Smooth muscle cell (in vitro differentiated cells): Measurements from ENCODE around the gene PCSK7. TPM values are rescaled to one million over a fixed set of nuclear protein-coding genes. Genes with fewer than 3 reads are reported as not detected.
"Not testable (repeated sequence)": the region's sequence is repeated elsewhere in the genome, so short reads cannot be mapped to it uniquely, and the experiment has no call there.

Source experiments
- DNase-seq: peaks from one replicate; lab custom pipeline; 2025; ENCODE audit not compliant: unreplicated experiment; lab: John Stamatoyannopoulos, UW
- H2AFZ ChIP-seq: fragments of 200-600 bp; sonication (generic); 2 replicates; pipeline ENCODE4 v1.6.0; 2016; ENCODE audit warnings: antibody characterized with exemption, low read depth, mild to moderate bottlenecking
- H3F3A ChIP-seq: fragments of 200-600 bp; sonication (generic); 2 replicates; pipeline ENCODE4 v1.6.0; 2017; ENCODE audit warnings: antibody characterized with exemption, low read depth
- H3K27ac ChIP-seq: fragments of 200-600 bp; sonication (generic); 2 replicates; pipeline ENCODE4 v1.5.1; 2016; ENCODE audit warnings: low read depth, mild to moderate bottlenecking
- H3K27me3 ChIP-seq: fragments of 200-600 bp; sonication (generic); 2 replicates; pipeline ENCODE4 v1.6.1; 2016; ENCODE audit warnings: low read depth, mild to moderate bottlenecking
- H3K36me3 ChIP-seq: fragments of 200-600 bp; sonication (generic); 2 replicates; pipeline ENCODE4 v1.5.1; 2016; ENCODE audit warnings: low read depth
- H3K4me1 ChIP-seq: fragments of 200-600 bp; sonication (generic); 2 replicates; pipeline ENCODE4 v1.5.1; 2016; ENCODE audit warnings: low read depth
- H3K4me2 ChIP-seq: fragments of 200-600 bp; sonication (generic); 2 replicates; pipeline ENCODE4 v1.6.0; 2016; ENCODE audit warnings: mild to moderate bottlenecking
- H3K4me3 ChIP-seq: fragments of 200-600 bp; sonication (generic); 2 replicates; pipeline ENCODE4 v1.5.1; 2016; ENCODE audit warnings: mild to moderate bottlenecking
- H3K79me2 ChIP-seq: fragments of 200-600 bp; sonication (generic); 2 replicates; pipeline ENCODE4 v1.6.0; 2016; ENCODE audit warnings: low read depth, mild to moderate bottlenecking
- H3K9ac ChIP-seq: fragments of 200-600 bp; sonication (generic); 2 replicates; pipeline ENCODE4 v1.6.0; 2016; ENCODE audit warnings: low read depth
- H3K9me3 ChIP-seq: fragments of 200-600 bp; sonication (generic); replicated peaks from 2 replicates; pipeline ENCODE4 v1.5.1; 2016; ENCODE audit warnings: low read depth
- H4K20me1 ChIP-seq: fragments of 200-600 bp; sonication (generic); 2 replicates; pipeline ENCODE4 v1.6.0; 2016; ENCODE audit warnings: low read depth
- CTCF ChIP-seq: fragments of 200-600 bp; sonication (generic); IDR thresholded peaks from 2 replicates; pipeline ENCODE4 v1.5.1; 2017; ENCODE audit warnings: borderline replicate concordance, mild to moderate bottlenecking, antibody characterized with exemption; ENCODE audit not compliant: insufficient read depth, poor library complexity, severe bottlenecking
- WGBS: methylation state at CpG from one replicate; pipeline ENCODE4 v1.1.7; 2016; ENCODE audit warnings: low lambda C conversion rate; 5-methylcytosine and 5-hydroxymethylcytosine counted together
- polyA plus RNA-seq: library from polyadenylated mRNA; unstranded; fragments of >200 nt; fragmentation: Nextera tagmentation; extraction: Ambion mirVana; gene quantifications from 2 replicates; pipeline ENCODE4 v1.2.1, GENCODE V29; 2016
- total RNA-seq: library from RNA; depleted of rRNA; stranded (reverse); fragments of >200 nt; gene quantifications from 2 replicates; pipeline ENCODE4 v1.2.3, GENCODE V29; 2014

PCSK7 gene
- total and polyA plus RNA-seq, 2 experiments from 2014 or later, result 20.8 to 23.5 TPM

GRCh38 chr11:117186431-117186761 is 45.5 kb downstream of the PCSK7 start:
- no peaks in the 10 kb centered on the region for H4K20me1 ChIP-seq
- DNase-seq, result no peak
- H3K9ac ChIP-seq, result no peak overlapping the region
- WGBS, result 96% methylated on average over 4 of the region's 4 CpGs
- TF ChIP-seq CTCF, result no peak
- no peak overlapping the region for H3K4me3 ChIP-seq
- no peaks in the 10 kb centered on the region for H3K4me1 ChIP-seq
- no peaks in the 10 kb centered on the region for H3K79me2 ChIP-seq
- H2AFZ ChIP-seq, result no peak overlapping the region
- H3K27me3 ChIP-seq, result no peaks in the 10 kb centered on the region
- H3K27ac ChIP-seq, result no peak overlapping the region
- H3K9me3 ChIP-seq, result no peaks in the 10 kb centered on the region
- H3K36me3 ChIP-seq, result no peaks in the 10 kb centered on the region
- no peak overlapping the region for H3K4me2 ChIP-seq
- H3F3A ChIP-seq, result no peaks in the 10 kb centered on the region

GRCh38 chr11:117185736-117186430 is 46.0 kb downstream of the PCSK7 start:
- Histone ChIP-seq H3K36me3 (no peaks in the 10 kb centered on the region), H4K20me1 (no peaks in the 10 kb centered on the region), H3F3A (no peaks in the 10 kb centered on the region), H2AFZ (no peak overlapping the region), H3K4me2 (no peak overlapping the region), H3K9me3 (no peaks in the 10 kb centered on the region), H3K4me3 (no peak overlapping the region), H3K9ac (no peak overlapping the region), H3K79me2 (peaks cover under 1% of the 10 kb centered on the region), H3K4me1 (no peaks in the 10 kb centered on the region), H3K27ac (no peak overlapping the region), H3K27me3 (no peaks in the 10 kb centered on the region)
- no peak for DNase-seq
- no peak for TF ChIP-seq CTCF
- WGBS, result 98% methylated on average over 5 of the region's 5 CpGs

GRCh38 chr11:117183724-117184349 is 48.0 kb downstream of the PCSK7 start:
- H3K27ac ChIP-seq, result no peak overlapping the region
- WGBS, result 89% methylated on average over 11 of the region's 11 CpGs
- H3K4me1 ChIP-seq, result peaks cover 8% of the 10 kb centered on the region
- no peak overlapping the region for H3K4me2 ChIP-seq
- H3K4me3 ChIP-seq, result no peak overlapping the region
- no peaks in the 10 kb centered on the region for H4K20me1 ChIP-seq
- no peak for TF ChIP-seq CTCF
- no peaks in the 10 kb centered on the region for H3K9me3 ChIP-seq
- no peak overlapping the region for H2AFZ ChIP-seq
- H3K27me3 ChIP-seq, result no peaks in the 10 kb centered on the region
- peaks cover 4% of the 10 kb centered on the region for H3K79me2 ChIP-seq
- DNase-seq, result no peak
- H3F3A ChIP-seq, result no peaks in the 10 kb centered on the region
- H3K9ac ChIP-seq, result no peak overlapping the region
- no peaks in the 10 kb centered on the region for H3K36me3 ChIP-seq

- H3K9ac ChIP-seq, H2AFZ ChIP-seq, H4K20me1 ChIP-seq, H3K4me2 ChIP-seq, H3K79me2 ChIP-seq, H3K4me3 ChIP-seq, H3F3A ChIP-seq, H3K9me3 ChIP-seq, H3K36me3 ChIP-seq, DNase-seq, H3K27ac ChIP-seq, H3K27me3 ChIP-seq: not testable (repeated sequence)
- WGBS, result 98% methylated on average over 13 of the region's 13 CpGs
- peaks cover 10% of the 10 kb centered on the region for H3K4me1 ChIP-seq
Observed at GRCh38 chr11:117183178-117183577, 48.7 kb downstream of the PCSK7 start.
